Mesothelial cell of epicardium (in vitro differentiated cells): ENCODE data around the gene UPF1. TPM values are rescaled to one million over a fixed set of nuclear protein-coding genes. Genes with fewer than 3 reads are reported as not detected.
A peak's percentile ranks its signal among the peaks of the same experiment; 100 is the strongest.

ENCODE experiments used
- DNase-seq, 2 experiments: peaks; one replicate each; pipeline ENCODE4 v3.0.0; 2021; ENCODE audit warnings: low spot score in 2 of 2; ENCODE audit not compliant: unreplicated experiment in 2 of 2
- H3K27ac Mint-ChIP-seq: 2 replicates; pipeline ENCODE4 v1.8.0; 2021; ENCODE audit warnings: mixed read lengths
- H3K27me3 Mint-ChIP-seq: 2 replicates; pipeline ENCODE4 v1.8.0; 2021; ENCODE audit warnings: low read depth, mixed read lengths
- H3K36me3 Mint-ChIP-seq: 2 replicates; pipeline ENCODE4 v1.8.0; 2021; ENCODE audit warnings: mixed read lengths
- H3K4me1 Mint-ChIP-seq: 2 replicates; pipeline ENCODE4 v1.8.0; 2021; ENCODE audit warnings: mixed read lengths
- H3K4me3 Mint-ChIP-seq: 2 replicates; pipeline ENCODE4 v1.8.0; 2021; ENCODE audit warnings: mild to moderate bottlenecking, moderate library complexity, mixed read lengths
- H3K9me3 Mint-ChIP-seq: 2 replicates; pipeline ENCODE4 v1.8.0; 2021; ENCODE audit warnings: mixed read lengths
- total RNA-seq: library from RNA; stranded (reverse); gene quantifications from 3 replicates; pipeline ENCODE4 v1.2.1, GENCODE V29; 2021
- TF ChIP-seq, protein P1 (sequence below): fragments of 200-600 bp; sonication (generic); IDR thresholded peaks from one replicate; pipeline ENCODE4 v1.5.0; 2021; ENCODE audit warnings: antibody characterized with exemption; ENCODE audit not compliant: unreplicated experiment

Gene UPF1
- total RNA-seq, 1 donor from 2014 or later, result 73.3 TPM

DNA sequence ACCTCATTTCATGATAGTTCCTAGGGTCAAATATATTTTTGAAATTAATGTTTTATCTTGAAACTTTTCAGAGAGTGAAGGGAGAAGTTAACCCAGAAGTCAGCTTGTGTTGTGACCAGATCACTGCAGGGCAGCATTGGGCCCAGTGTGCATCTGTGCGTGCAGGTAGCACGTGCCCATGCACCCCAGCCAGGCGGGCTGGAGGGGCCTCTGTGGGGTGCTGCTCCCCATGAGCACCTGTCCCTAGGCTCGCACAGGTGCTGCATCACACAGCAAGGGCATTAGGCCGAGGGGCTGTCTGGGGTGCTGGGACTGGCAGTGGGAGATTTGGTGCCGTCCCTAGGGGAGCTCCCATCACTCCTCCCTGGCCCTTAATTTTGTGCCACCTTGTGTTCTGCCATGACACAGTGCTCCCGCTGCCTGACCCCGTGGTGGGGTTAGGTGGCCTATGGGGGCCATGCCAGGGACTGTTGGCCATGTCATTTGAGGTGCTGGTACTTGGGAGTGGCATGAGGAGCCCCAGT is 13.1 kb downstream of the UPF1 start:
- DNase-seq, result no peak
- Mint-ChIP-seq H3K27ac (no peak overlapping the region), H3K9me3 (no peaks in the 10 kb centered on the region), H3K36me3 (peaks cover 8% of the 10 kb centered on the region), H3K4me1 (peaks cover 29% of the 10 kb centered on the region), H3K27me3 (no peaks in the 10 kb centered on the region), H3K4me3 (no peak overlapping the region)
- TF ChIP-seq, protein P1, sequence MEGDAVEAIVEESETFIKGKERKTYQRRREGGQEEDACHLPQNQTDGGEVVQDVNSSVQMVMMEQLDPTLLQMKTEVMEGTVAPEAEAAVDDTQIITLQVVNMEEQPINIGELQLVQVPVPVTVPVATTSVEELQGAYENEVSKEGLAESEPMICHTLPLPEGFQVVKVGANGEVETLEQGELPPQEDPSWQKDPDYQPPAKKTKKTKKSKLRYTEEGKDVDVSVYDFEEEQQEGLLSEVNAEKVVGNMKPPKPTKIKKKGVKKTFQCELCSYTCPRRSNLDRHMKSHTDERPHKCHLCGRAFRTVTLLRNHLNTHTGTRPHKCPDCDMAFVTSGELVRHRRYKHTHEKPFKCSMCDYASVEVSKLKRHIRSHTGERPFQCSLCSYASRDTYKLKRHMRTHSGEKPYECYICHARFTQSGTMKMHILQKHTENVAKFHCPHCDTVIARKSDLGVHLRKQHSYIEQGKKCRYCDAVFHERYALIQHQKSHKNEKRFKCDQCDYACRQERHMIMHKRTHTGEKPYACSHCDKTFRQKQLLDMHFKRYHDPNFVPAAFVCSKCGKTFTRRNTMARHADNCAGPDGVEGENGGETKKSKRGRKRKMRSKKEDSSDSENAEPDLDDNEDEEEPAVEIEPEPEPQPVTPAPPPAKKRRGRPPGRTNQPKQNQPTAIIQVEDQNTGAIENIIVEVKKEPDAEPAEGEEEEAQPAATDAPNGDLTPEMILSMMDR, result no peak

DNA sequence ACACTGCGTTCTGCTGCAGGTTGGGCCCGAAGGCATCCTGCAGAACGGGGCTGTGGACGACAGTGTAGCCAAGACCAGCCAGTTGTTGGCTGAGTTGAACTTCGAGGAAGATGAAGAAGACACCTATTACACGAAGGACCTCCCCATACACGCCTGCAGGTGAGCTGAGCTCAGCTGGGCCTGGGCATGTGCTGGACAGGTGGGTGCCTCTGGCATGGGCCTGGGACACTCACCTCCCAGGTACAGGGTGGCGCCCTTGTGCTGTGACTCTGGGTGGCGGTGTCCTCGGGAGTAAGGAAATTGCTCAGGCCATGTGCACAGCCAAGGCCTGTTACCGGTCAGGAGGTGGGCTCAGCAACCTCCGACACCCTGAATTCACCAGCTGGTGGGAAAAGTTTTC is 14.2 kb downstream of the UPF1 start:
- TF ChIP-seq, protein P1, result no peak
- H3K27ac Mint-ChIP-seq, result no peak overlapping the region
- peaks cover 33% of the 10 kb centered on the region for H3K4me1 Mint-ChIP-seq
- no peak for DNase-seq
- H3K27me3 Mint-ChIP-seq, result no peaks in the 10 kb centered on the region
- peaks cover 12% of the 10 kb centered on the region for H3K36me3 Mint-ChIP-seq
- H3K4me3 Mint-ChIP-seq, result no peak overlapping the region
- H3K9me3 Mint-ChIP-seq, result no peaks in the 10 kb centered on the region

DNA sequence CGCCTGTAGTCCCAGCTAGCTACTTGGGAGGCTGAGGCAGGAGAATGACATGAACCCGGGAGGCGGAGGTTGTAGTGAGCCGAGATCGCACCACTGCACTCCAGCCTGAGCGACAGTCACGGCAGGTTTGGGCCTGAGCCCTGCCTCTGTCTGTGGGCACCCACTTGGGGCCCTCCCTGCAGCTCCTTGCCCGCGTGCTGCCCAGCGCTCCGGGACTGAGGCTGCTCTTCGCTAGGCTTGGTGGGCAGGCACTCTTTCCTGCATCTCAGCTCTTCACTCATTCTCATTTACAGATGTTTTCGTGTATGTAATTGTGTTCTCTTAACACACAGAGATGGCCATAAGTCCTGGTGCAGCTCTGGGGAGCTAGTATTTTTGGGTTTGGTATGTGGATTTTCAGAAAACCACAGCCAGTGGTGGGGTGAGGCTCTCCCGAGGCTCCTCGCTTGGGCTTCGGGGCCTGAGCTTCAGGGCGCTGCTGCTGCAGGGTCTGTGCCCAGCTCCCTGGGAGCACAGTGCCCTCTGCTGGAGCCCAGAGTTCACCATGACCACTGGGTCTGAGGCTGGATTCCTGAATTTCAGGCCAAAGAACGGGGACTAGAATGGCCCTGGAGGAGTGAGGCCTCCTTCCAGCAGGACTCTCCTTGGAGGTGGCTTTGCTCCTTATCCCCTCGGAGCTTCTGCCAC is 15.2 kb downstream of the UPF1 start:
- TF ChIP-seq, protein P1, result peak; percentile 54

DNA sequence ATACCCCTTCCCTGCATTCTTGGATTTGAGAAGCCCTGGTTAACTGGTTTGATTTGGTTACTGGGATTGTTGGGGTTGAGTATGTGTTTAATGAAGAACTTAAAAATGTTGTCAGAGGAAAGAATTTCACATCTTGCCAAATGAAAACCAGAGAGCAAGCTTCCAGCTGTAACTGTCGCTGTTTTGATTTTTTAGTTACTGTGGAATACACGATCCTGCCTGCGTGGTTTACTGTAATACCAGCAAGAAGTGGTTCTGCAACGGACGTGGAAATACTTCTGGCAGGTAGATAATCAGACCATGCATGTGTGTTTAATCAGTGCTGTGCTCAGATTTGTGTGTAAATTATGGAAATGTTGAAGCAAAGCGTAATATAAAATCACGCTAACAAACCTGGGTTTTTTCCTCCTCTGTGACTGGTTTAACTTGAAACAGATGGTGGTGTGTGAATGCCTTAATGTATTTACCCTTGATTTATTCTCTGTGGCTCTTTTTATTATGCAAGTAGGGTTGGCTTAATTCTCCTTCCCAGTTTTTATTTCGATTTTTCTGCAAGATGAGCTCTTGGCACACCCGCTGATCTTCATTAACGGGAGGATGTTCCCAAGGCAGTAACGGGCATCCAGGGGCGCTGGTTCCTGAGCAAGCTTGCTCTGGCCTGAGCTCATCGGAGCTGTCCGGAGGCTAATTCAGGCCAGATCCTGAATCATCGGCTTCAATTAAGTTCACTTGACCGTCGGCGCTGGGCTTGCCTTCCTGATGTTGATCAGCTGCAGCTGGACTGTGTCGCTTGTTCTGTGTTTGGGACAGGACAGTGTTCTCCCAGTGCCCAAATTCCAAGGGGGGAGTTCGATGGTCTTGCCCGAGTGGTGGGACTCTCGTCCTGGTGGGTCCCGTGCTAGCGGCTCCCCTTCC is 16.0 kb downstream of the UPF1 start:
- Mint-ChIP-seq H3K4me3 (no peak overlapping the region), H3K9me3 (no peaks in the 10 kb centered on the region), H3K27ac (no peak overlapping the region), H3K27me3 (no peaks in the 10 kb centered on the region), H3K36me3 (peaks cover 15% of the 10 kb centered on the region), H3K4me1 (peaks cover 27% of the 10 kb centered on the region)
- TF ChIP-seq, protein P1, result no peak
- no peak for DNase-seq

More for the DNA sequence above, 15.2 kb downstream of the UPF1 start:
- H3K27ac Mint-ChIP-seq, result peak overlapping the region; percentile 86
- no peaks in the 10 kb centered on the region for H3K27me3 Mint-ChIP-seq
- DNase-seq, result peak in 1 of 2 experiments; percentile 79
- H3K4me1 Mint-ChIP-seq, result peaks cover 30% of the 10 kb centered on the region
- peaks cover 15% of the 10 kb centered on the region for H3K36me3 Mint-ChIP-seq
- H3K9me3 Mint-ChIP-seq, result no peaks in the 10 kb centered on the region
- no peak overlapping the region for H3K4me3 Mint-ChIP-seq

DNA sequence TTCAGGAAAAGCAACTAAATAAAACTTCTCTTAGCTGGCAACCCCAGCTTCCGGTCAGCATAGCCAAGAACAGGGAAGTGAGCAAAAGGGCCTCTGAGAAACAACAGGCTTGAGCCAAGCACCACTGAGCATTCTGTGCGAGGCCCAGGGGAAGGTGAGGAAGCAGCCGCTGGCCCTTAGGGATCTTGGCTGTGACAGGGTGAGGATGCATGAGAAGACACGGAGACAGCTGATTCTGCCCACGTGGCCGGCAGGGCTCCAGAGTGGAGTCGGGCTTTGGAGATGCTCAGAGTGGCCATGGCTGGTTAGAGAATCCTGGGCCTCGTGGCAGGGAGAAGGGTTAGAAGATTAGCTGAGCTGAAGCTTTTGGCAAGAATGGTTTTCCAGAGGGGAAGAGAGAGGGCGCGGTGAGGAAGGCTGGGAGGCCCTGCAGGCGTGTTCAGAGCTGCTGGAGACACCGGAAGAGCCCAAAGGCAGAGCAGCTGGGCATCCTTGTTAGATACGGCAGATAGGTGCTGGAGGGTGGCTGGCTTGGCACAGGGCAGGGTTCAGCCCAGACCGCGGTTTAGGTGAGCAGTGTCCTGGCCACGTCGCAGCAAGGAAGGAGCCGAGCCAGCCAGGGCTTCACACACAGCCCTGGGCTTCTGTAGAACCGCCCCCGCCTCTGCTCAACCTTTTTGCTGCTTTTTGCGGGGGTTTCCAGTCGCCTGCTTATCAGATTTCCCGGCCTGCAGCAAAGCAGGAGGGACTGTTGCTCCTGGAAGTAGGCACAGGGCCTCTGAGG is 17.3 kb downstream of the UPF1 start:
- Mint-ChIP-seq H3K4me3 (peak overlapping the region; percentile 31), H3K36me3 (peaks cover 18% of the 10 kb centered on the region), H3K27me3 (no peaks in the 10 kb centered on the region), H3K4me1 (peaks cover 23% of the 10 kb centered on the region), H3K27ac (peak overlapping the region; percentile 96), H3K9me3 (no peaks in the 10 kb centered on the region)
- TF ChIP-seq, protein P1, result no peak
- no peak for DNase-seq
